GM19467 (cell line): ENCODE measurements around the gene FAM50A.

ENCODE experiments used
- ATAC-seq: cut with Tn5 transposase; IDR thresholded peaks from one replicate; pipeline ENCODE4 v1.9.1; 2021; ENCODE audit warnings: mild to moderate bottlenecking, moderate library complexity; ENCODE audit not compliant: unreplicated experiment

Gene FAM50A

DNA sequence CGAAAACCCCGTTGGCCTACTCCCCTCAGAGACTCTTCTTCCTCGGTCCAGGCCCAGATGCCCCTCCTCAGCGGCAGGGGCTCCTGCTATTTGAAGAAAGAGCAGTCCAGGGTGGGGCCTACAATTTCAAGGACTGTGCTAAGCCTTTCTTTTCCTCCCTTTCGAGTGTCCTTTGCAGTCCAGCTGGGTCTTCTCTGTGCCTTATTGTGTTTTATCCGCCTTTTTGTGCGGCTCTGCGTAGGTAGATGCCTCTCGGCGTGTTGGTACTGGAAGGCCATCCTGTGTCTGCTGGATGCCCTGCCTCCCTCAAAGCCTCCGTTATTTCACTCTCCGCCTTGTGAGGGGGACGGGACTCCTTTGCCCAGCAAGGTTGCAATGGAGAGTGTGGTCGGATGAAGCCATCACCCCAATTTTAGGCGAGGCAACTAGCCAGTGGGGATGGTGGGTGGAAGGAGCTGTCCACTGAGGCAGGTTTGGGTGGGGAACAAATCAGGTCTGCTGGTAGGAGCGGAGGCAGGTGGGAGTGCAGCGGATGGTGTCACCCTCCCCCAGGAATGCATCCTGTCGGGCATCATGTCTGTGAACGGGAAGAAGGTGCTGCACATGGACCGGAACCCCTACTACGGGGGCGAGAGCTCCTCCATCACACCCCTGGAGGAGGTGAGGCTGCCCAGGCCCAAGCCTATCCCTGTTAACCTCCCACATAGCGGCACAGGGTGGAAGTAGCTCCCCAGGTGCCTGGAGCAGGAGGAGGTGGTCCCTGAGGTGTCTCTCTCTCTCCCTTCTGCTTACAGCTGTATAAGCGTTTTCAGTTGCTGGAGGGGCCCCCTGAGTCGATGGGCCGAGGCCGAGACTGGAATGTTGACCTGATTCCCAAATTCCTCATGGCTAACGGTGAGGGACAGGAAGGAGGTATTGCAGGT lies 5.7 kb upstream of the FAM50A start:
- no peak for ATAC-seq

DNA sequence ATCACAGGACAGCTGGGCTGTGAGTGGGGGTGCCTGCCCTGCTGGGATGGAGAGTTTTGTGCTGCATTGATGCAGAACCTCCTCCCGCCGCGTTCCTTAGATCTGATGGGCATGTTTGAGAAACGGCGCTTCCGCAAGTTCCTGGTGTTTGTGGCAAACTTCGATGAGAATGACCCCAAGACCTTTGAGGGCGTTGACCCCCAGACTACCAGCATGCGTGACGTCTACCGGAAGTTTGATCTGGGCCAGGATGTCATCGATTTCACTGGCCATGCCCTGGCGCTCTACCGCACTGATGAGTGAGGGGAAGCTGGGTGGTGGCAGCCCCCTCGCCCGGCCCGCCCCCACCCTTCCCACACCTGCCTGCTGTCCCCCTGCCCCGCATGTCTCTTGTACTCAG lies 4.1 kb upstream of the FAM50A start:
- no peak for ATAC-seq

DNA sequence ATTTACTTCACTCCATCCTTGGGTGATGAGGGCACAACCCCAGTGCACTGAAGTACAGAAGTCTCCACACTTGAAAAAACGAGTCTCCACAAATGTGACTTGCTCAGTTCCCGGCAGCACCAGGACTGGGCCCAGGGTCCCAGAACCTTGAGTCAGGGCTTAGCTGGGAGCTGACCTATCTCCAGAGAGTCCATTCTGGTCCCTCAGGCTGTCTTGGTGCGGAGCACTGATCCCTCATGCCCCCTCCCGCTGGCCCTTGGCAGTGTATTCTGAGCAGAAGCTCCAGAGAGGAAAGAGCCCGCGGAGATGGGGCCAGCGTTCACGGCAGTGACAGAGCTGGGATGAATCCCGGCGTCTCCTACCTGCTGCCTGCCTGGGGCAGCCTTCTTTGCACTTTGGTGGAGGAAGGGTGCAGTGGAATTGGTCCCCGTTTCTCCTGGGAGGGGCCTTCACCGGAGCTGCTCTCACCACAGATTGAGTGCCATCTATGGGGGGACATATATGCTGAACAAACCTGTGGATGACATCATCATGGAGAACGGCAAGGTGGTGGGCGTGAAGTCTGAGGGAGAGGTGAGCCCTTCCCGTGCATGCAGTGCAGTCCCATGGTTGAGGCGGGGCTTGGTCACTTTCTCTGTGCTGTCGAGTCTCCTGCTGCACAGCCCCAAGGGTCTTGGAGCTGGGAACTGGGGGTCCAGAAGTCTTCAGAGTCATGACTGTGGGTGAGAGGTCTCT lies 3.2 kb upstream of the FAM50A start:
- no peak for ATAC-seq

DNA sequence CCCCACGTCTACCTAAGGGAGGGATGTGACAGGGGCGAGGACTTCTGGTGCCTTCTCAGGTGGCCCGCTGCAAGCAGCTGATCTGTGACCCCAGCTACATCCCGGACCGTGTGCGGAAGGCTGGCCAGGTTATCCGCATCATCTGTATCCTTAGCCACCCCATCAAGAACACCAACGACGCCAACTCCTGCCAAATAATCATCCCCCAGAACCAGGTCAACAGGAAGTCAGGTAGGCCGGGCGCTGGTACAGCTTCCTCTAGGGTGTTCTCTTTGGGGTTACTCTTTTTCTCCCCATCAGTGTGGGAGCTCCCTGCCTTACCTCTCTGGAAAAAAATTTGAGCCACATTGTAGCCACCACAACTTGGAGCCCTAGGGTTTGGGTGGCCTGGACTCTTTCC lies 2.4 kb upstream of the FAM50A start:
- no peak for ATAC-seq

DNA sequence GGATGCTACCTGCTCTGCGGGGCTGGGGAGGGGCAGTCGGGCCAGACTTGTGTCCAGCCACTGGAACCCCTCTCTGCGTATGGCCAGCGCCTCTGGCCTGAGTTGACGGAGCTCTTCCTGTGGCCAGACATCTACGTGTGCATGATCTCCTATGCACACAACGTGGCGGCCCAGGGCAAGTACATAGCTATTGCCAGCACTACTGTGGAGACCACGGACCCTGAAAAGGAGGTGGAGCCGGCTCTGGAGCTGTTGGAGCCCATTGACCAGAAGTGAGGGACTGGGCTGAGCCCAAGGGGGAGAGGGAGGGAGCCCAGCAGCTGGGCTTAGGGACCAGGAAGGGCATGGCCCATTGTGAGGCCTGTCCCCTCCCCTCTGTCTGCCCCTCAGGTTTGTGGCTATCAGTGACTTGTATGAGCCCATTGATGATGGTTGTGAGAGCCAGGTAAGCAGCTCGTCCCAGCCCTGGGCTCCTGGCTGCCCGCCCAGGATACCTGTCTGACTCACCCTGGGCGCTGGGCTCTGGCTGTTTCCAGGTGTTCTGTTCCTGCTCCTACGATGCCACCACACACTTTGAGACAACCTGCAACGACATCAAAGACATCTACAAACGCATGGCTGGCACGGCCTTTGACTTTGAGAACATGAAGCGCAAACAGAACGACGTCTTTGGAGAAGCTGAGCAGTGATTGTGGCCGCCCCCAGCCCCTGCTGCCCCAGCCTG lies 1.8 kb upstream of the FAM50A start:
- no peak for ATAC-seq

DNA sequence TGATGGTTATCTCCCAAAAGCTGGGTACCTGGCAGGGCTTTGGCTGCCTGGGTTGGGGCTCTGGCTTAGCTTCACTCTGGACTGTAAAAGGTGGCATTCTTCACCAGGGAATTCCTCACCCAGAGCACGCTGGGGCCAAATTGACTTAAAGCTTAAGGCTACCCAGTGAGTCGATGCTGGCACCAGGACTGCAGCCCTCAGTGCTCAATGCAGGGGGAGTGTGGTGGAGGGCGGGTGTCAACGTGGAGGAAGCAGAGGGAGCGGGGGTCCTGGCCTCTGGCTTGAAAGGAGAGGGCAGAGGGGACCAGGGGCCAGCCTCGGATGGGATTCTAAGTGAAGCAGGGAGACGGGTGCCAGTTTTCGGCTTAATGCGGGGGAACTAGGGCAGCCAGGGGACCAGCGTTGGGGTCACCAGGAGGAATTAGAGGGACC lies 446 bp upstream of the FAM50A start:
- no peak for ATAC-seq

DNA sequence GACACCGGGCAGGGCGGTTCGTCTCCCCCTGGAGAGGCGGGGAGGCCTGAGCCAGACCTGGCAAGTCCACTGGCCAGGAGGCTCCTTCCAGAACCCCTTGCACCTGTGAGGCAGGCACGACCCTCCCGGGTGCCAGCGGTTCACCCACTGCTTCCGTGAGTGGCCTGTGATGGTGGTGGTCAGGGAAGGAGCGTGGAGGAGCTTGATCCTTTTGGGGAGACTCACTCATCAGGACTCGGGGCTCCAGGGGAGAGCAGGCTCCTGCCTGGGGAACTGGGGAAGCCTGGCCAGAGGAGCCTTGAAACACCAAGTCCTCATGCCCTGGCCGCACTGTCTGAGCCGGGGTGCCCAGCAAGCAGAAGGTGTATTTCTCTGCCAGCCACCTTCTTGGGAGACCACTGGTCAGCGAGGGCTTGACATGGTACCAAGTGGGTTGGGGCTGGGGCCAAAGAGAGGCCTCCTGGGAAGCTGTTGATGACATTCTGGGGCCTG lies 860 bp downstream of the FAM50A start:
- no peak for ATAC-seq

DNA sequence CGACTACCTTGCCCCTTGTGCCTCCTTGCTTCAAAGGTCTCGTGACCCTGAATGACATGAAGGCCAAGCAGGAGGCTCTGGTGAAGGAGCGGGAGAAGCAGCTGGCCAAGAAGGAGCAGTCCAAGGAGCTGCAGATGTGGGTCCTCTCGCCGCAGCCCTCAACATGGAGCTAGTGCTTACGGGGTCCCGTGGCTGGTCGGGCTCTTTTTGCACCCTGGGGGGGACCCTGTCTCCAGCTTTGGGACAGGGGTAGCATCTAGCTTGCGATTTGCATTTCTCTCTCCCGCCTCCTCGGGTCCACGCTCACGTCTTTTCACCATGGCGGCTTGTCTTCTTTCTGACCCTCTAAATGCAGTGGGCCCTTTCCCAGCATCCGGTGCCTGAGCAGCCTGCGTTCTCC lies 1.8 kb downstream of the FAM50A start:
- ATAC-seq = no peak

DNA sequence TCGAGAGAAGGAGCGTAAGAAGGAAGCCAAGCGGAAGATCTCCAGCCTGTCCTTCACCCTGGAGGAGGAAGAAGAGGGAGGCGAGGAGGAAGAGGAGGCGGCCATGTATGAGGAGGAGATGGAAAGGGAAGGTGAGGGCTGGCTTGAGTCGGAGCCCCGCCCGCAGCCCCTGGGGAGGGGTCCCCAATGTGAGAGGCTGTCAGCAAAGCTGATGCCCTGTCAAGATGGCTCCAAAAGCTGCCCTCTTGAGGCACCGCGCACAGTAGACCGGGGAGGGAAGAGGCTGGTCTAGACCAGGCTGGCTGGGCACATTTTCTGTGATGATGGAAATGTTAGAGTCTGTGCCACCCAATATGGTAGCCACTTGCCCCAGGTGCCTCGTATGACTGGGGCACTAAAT lies 2.5 kb downstream of the FAM50A start:
- no peak for ATAC-seq

DNA sequence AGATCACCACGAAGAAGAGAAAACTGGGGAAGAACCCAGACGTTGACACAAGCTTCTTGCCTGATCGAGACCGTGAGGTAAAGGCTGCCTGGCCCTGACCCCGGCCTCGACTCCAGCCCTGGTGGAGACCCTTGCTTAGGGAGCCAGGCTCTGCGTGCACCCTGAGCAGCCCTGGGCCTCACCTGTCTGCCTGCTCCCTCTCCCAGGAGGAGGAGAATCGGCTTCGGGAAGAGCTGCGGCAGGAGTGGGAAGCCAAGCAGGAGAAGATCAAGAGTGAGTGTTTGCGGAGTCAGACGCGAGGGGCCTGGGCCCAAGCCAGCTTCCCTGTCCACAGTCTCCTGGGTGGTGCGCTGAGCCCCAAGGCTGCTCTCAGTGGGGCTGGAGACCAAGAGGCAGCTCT lies 4.5 kb downstream of the FAM50A start:
- ATAC-seq = no peak

DNA sequence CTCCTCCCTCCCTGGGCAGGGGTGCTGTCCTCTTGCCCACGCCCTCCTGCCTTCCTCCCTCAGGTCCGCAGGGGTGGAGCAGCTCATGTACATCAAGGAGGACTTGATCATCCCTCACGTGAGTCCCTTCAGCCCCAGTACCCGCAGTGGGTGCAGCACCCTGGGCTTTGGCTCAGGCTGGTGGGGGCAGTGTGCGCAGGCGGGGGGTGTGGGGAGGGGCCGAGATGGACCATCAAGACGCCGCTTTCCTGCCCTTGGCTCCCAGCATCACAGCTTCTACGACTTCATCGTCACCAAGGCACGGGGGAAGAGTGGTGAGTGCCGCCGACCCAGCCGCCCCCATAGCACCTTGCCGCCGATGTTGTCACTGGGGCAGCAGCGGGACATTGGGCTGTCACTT lies 5.7 kb downstream of the FAM50A start:
- no peak for ATAC-seq

DNA sequence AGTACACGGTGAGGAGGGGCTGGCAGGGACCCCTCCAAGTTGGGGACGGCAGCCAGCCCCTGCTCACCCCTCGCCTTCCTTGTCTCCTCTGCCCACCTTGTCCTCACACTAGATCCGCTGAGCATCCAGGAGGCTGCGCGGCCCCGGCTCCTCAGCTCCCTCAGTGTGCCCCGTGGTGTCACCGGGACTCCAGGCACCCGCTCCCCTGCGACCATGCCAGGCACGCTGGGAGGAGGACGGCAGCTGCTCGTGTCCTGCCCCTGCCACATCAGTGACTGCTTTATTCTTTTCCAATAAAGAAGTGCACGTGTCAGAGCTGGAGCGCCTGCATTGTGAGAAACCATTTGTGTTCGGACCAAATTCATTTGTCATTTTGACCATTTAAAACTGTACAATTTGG lies 6.4 kb downstream of the FAM50A start:
- ATAC-seq = no peak

DNA sequence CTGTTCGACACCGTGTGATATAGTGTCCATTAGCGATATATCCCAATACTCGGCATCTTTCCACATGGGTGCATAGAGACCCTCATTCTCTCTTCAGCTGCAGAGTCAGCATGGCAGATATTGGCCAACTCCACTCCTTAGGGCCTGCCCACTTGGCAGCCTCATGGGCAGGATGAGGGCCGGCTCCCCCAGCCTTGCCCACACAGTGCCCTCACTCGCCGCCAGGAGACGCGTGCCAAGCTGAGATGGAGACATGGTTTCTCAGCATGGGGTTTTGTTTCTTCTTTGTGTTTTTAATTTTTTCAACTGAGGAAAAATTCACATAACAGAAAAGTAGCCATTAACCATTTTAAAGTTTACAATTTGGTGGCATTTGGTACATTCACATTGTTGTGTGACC lies 8.9 kb downstream of the FAM50A start:
- no peak for ATAC-seq

DNA sequence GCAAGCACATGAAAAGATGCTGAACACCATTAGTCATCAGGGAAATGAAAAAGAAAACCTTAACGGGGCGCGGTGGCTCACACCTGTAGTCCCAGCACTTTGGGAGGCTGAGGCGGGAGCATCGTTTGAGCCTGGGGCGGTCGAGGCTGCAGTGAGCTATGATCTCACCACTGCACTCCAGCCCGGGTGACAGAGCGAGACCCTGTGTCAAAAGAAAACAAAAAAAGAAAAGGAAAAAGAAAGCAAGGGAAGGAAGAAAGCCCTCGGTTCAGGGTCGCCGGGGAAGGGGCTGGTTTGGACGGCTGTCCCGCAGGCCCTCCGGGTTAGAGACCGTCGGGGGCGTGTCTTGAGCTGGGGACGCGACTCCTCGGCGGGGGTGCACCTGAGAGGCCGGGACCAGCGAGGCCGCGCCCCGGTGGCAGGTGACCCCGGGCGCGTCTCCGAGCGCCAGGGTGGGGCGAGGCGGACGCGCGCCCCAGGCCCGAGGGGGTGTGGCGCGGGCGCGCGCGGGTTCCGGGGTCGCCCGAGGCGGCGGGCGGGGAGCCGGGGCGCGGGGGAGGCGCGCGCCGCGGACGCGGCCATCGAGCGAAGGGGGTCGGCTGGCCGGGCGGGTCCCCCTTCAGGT lies 13.7 kb downstream of the FAM50A start:
- peak; percentile 48 for ATAC-seq

DNA sequence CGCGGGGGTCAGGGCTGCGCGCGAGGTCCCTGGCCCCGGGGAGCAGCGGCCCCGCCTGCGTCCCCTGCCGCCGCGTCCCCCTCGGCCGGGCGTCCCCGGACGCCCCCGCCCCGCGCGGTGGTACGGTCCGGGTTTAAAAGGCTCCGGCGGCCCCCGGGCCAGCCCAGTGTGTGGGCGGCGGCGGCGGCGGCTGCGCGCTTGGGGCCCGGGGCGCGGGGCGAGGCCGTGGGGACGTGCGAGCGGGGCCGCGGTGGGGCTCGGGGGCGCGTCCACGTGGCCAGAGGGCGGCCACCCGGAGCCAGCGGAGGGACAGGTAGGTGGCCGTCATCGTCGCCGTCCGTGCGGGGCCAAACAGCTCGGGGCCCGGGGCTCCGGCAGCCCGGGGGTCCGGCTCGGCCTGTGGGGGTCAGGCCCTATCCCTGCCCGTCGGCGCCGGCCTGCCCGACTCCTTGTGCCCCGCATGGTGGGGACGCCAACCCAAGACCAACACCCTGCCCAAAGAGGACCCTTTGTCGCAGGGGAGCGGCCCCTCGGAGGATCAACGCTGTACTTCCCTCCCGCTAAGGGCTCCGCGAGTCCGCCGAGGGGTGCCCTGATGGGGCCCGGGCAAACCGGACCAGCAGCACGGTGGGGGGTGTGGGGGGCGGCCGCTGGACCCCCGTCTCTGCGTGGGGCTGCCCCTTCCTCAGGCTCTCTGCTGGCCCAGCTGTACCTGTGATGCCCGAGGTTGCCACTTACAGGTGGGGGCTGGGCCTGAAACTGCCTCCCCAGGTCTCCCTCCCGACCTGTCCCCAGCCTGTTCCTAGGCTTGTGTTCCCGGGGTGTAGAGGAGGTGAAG lies 14.4 kb downstream of the FAM50A start, which contains the start of gene PLXNA3:
PLXNA3 (plus strand) TSS at position 166 of the 838 bp plus-strand sequence. CDS start 1,903 bp downstream, outside the sequence.
- peak; percentile 60 for ATAC-seq

DNA sequence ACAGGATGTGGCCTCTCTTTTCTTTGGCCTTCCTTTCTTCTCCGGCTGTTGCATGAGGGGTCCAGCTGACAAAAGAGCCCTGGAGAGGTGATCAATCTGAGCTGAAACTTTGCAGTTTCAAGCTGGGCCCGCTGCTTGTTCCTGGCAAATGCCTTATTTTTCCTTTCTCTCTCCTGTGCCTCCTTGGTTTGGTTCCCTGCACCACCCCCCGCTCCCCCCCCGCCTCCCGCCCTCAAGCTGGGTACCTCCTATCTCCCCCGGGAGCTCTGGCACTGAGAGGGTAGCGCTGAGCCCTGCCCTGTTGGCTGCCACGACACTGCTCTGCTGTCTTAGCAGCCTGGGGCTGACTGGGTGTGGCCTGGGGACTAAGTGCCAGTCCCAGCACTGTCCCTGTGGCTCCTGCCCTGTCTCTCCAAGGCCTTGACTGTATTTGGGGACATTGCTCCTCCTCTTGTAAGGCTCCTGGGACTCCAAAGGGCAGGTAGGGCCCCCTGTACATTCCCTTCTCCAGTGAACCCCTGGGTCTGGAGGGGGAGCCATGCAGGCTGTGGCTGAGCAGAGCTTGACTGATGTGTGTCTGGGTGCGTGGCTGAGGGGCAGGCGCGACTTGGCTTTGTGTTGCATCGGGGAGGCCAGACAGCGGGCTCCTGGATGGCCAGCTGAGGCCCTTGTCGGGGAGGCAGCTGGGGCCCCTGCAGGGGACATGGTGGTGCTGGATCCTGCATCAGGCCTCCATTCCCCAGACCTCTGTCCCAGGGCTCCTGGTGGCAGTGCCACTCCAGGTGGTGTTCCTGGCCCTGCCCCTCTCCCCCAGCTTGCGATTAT lies 15.2 kb downstream of the FAM50A start:
- ATAC-seq = no peak

DNA sequence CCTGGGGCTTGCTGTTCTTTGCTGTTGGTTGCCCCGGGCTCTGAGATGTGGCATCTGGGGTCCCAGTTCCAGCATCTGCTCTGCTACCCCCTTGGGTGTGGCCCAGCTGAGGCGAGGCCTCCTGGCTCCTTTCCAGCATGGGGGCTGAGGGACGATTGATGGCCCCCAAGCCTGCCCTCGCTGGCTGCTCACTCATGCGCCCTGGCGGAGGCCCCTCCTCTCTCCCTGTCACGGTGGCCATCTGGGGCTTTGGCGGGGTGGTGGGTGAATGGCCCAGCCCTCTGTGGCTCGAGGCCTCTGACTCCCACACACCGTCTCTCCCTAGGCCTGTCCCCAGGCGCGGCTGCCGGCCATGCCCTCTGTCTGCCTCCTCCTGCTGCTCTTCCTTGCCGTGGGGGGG lies 15.9 kb downstream of the FAM50A start:
- no peak for ATAC-seq

DNA sequence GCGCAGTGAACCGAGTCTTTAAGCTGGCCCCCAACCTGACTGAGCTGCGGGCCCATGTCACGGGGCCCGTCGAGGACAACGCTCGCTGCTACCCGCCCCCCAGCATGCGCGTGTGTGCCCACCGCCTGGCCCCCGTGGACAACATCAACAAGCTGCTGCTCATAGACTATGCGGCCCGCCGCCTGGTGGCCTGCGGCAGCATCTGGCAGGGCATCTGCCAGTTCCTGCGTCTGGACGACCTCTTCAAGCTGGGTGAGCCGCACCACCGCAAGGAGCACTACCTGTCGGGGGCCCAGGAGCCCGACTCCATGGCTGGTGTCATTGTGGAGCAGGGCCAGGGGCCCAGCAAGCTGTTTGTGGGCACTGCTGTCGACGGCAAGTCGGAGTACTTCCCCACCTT lies 16.4 kb downstream of the FAM50A start:
- ATAC-seq = no peak

DNA sequence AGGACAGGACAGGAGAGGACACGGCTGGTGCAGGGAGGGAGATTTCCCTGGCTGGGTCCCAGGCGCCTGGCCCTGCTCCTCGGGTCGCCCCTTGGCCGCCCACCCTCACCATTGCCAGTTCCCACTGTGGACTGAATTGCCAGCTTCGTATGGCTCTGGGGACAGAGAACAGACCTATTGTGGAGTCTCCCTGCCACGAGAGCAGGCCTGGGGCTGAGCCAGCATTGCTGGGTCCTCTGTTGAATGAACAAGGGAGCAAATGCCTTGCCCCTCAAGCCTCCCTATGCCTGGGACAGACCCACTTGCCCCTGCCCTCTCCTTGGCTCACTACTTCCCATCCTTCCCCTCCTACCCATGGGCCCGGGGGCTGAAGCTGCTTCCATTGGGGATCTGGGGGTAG lies 18.5 kb downstream of the FAM50A start:
- ATAC-seq = no peak
